Activated CD4-positive, alpha-beta T cell treated with anti-CD3 and anti-CD28 coated beads, Interleukin-2, amount 50 U/mL, for 24 hours (primary cell): ENCODE data around the gene MLKL.

ENCODE experiments used
- DNase-seq, 2 donors: peaks; one replicate each; pipeline ENCODE4 v3.0.0-alpha.2; 2020; ENCODE audit warnings: low read depth in 1 of 2, low spot score in 1 of 2

The MLKL gene

DNA sequence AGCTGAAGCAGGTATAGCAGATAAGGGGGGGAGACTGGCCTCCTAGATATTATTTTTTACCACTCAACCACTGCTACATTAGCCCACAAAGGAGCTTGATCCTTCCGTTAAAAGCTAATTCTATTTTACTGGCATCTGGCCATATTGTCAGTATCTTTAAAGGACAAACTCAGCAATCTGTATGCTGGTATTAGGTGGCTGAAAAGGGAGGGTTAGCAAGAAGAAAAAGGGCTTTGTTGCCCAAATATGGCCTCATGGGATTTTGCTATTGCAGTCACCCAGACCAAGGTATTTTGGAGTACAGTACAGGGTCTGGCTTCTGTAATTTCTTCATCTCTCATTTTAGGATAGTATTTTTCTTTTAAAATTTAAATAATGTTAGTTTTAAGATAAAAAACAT is 48.4 kb downstream of the MLKL start:
- no peak for DNase-seq

DNA sequence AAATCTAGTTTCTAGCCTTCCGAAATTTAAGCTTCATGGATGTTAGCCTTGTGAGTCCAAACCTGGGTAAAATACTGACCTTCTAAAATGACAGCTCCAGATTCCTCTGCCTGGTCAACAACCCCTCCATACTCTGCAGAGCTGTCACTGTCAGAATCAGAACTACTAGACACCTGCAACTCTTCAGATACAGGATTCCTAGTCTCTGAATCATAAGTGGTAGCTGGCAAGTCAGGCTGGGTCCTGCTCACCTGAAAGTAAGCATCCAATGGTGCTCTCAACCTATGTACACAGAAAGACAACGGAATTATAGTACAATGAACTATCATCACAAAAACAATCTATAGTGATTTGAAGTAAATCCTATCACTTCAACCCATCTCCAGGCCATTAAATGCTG is 48.8 kb downstream of the MLKL start:
- DNase-seq: no peak

DNA sequence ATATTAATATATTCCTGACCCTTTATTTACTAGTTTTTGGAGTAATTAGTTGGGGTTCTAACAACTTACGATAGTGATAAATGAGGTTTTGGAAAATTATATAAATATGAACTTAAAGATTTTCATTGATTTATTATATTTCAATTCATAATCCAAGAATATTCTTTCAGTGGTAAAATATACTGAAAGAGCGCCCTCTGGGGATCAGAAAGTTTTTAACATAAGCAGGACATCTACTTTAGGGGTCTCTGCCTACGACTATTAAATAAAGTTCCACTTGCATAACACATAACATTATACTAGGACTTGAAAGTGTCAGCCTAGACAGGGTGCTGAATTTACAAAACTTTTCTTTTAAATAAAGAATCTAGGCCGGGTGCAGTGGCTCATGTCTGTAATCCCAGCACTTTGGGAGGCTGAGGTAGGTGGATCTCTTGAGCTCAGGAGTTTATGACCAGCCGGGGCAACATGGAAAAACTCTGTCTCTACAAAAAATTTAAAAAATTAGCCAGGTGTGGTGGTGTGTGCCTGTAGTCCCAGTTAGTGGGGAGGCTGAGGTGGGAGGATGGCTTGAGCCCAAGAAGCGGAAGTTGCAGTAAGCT is 49.6 kb downstream of the MLKL start:
- DNase-seq: no peak

- no peak for DNase-seq
Measured at GRCh38 chr16:74649839-74650504, 50.7 kb downstream of the MLKL start.

- DNase-seq: no peak
Measured at GRCh38 chr16:74641969-74642368, 58.7 kb downstream of the MLKL start.

- no peak for DNase-seq
Measured at GRCh38 chr16:74637742-74638453, 62.8 kb downstream of the MLKL start.

DNA sequence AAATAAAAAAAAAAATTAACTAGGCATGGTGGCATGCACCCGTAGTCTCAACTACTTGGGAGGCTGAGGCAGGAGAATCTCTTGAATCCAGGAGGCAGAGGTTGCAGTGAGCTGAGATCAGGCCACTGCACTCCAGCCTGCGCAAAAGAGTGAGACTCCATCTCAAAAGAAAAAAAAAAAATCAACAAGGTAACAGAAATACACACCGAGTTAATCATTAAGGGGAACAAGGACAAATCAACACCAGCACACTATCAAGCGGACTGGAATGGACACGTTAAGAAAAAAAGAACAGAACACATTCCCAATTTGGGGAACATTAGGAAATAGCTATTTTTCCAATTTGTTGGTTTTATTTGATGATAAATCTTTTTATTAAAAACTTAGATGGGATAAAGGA is 65.4 kb downstream of the MLKL start:
- no peak for DNase-seq

GRCh38 chr16:74633686-74634085 is 67.0 kb downstream of the MLKL start:
- DNase-seq: no peak

DNA sequence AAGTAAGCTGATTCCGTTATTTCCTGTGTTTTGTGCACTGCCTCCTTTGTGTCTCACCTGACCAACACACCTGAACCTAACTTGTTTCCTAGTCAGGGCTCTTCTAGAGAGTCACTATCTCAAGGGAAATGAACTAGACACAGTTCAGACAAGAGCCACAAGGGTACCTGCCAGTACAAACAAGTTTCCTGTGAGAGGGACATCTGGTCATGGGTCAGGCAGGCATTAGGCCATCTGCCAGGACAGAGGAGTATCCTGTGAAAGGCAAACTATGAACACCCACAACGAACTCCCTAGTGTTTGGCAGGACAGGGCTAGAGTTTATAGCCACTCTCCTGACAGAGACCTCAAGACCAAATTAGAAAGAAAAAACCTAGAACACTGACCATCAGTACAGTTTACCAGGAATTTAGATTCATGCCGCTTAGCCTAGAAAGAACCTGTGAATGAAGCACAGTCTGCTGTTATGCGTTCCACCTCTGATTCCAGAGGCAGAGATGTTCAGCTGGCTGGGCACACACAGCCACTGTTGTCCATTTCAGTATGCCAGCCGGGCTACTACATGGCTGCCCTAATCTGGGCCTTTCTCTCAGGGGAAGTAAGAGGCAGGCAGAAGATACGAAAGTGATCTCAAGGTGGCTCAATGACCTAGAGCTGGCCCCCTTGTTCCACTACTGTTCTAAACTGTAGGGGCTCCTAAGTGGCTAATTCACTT is 73.0 kb downstream of the MLKL start:
- no peak for DNase-seq

DNA sequence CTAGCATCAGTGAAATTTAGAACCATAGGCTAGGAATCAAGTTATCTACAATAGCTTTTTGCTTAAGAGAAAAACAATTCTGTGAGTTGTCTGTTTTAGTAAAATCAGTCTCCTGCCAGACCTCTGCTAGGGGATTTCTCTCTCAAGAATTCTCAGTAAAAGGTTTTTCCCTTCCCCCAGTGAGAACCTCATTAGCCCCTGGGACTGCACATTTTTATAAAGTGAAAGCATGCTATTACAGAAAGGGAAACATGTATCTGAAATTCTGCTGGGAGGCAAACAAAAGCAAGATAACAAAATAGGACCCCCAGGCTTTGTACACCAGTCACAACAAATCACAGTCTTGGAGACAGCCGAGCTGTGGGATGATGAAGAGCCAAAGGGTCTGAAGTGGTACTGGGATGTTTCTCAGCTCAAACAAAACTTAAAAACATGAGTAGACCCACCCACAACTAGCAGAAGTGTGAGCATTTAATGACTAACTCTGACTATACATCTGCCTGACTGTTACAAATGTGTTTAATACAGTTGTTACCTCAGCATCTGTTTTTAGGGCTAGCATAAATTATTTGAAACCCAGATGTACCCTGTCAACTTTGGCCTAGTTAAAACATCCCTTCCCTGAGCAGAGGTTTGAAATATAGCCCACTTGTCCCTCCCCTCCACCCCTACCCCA is 73.8 kb downstream of the MLKL start:
- DNase-seq: no peak

DNA sequence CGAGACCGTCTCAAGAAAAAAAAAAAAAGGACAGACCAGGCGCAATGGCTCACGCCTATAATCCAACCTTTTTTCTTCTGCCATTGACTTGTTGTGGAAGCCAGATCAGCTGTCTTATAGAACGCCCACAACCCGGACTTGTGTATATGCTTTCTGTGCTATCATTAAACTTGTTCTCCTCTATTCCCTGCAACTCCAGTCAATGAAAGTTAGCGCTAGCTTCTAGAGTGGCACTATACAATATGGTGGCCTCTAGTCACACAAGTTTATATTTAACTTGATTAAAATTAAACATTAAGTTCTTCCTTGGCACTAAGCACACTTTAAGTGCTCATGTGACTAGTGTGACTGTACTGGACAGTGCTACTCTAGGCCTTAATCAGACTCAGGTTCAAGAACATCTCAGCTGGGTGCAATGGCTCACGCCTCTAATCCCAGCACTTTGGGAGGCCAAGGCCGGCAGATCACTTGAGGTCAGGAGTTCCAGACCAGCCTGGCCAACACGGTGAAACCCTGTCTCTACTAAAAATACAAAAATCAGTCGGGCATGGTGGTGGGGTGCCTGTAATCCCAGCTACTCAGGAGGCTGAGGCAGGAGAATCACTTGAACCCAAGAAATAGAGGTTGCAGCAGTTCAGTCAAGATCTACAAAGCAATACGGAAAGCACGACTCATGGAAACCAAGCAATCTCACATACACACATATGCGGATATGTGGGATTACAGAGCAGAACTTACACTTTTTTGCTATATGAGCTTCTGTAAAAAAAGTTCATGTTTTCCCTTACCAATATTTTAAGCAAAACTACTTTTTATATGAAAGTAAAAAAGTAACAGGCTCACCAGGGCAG is 74.9 kb downstream of the MLKL start:
- DNase-seq: no peak

- DNase-seq: no peak
Measured at GRCh38 chr16:74623839-74624235, 76.8 kb downstream of the MLKL start.

DNA sequence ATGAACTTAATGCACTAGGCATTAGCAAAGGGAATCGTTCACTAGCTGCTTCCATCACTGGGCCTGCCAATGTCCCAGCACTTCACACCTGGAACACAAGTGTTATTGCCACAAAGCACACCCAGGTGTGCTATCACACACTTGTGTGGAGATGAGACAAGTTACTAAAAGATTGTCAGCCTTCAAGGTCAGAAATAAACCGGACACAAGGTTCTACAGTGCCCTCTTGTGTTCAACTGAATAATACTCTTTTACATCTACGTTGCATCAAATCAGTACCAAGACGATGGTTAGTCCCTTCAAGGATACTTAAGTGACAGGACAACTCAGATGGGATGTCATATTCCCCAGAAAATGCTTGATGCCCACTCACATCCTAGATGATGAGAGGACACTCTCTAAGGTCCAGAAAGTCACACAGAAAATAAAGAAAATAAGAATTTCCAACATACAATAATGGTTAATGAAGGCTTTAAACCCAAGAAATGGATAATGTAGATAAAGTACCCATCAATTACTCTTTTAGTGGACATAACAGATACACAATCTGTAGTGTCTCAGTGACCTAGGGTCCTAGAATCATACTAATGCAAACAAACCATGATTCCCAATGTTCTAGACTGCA is 77.3 kb downstream of the MLKL start:
- DNase-seq: no peak

DNA sequence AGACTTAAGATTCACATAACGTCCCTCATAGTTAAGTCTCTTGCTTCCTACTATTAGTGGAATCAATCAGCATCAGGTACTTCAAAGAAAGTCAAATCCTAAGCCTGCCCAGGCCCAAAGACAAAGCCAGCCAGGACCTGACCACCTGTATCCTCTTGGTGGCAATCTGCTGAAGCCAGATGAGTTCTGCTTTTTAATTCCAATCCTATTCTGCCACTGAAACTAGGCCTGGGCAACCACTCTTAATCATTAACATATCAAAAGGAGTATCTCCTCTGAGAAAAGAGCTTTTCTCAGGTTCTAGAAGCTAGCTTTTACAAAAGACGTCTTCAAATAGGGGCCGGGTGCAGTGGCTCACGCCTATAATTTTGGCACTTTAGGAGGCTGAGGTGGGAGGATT is 78.7 kb downstream of the MLKL start:
- no peak for DNase-seq
